Head of caudate nucleus (tissue), 42 donors: ENCODE measurements around the gene SORCS2.
A peak's percentile ranks its signal among the peaks of the same experiment; 100 is the strongest.

ENCODE experiments used
- DNase-seq, 42 donors: peaks; one replicate each; pipeline versions ENCODE4 v3.0.0 to v3.0.0-alpha.2; 2020 to 2021; ENCODE audit warnings: mixed read lengths in 7 of 42
- intact Hi-C: fragments of 100-400 bp; cut with DNase I; formaldehyde crosslinking; loops from one replicate; pipeline ENCODE4 v1.15.0; 2022

Gene SORCS2

DNA sequence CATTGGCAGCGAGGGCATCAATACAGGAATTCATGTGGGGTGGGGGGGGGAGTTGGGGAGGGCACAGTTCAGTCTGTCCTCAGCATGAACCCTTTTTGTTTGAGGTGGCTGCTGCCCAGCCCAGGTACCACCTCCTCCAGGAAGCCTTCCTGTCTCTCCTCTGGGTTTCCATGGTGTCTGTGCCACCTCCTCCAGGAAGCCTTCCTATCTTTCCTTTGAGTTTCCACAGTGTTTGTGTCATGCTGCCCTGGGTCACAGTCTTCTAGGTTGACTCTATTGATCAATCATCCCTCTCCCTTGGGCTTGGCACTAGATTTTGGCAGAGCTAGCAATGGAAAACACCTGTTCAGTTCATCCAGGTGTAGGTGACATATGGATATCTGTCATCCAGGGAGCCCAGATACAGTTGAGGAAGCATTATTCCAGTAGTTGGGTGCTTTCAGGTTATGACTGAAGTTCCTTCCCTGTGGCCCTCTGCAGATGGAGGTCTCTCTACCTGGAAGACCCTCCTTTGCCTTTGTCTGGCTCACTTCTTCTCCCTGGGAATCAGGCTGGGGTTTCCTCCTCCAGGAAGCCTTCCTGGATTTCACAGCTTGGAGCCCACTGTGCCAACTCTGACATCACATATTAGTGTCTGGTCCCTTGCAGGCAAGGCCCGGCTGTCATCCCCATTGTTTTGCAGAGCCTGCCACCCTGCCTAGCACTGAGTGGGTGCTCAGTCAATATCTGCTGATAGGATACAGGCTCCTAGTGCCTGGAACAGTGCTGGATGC is 96.6 kb downstream of the SORCS2 start:
- intact Hi-C loops: no loop called here
- DNase-seq: no peak

DNA sequence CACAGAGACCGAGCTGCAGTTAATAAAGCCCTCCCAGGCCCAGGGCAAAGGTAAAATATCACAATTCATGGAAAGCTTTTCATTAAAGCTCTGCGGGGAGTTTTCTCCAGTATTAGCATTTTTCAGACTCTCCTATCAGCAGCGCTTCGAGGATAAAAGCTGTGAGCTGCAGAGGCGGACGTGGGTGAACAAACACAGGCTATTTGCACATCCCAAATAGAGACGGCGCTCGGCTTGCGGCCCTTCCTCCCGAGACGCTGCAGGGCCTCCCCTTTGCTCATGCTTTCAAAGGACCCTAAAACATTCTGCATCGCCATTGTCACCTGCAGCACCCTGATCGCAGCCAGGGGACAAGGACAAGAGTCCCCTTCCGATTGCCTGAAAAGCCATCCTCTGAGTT is 97.3 kb downstream of the SORCS2 start:
- DNase-seq: peak in 7 of 42 donors; percentile 31 to 71 (median 44)
- intact Hi-C loops: no loop called here

DNA sequence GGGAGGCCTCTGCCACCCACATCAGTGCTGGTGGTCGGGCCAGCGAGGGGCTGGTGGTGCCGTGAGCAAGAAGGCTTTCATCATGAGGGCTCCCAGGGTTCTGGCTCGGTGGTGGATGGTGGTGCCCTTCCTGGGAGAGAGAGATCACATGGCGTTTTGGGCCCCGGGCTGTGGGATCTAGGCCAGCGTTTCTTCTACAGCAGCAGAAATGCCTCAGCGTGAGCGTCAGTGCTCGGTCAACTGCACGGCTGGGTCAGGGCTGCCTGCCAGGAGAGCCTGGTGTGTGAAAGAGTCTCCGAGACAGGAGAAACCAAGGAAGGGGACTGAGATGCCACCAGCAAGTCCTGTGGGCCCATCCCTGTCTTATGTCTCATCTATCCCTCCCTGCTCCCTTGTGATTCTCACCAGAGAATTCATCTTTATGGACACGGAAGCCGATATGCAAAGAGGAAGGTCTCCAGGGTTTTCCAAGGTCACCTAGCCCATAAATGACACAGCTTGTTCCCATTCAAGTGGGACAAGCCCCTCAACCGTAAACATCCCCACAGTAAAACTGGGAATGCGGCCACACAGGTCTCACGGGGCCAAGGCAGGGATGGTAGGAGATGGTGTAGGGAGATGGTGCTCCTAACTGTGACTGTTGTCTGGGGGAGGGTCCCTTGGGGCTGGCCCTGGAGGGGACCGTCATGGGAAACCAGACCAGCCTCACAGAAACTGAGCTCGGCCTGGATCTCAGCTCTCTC is 99.2 kb downstream of the SORCS2 start:
- peak; percentile 28 to 87 (median 71) for DNase-seq
- intact Hi-C loops: no loop called here

DNA sequence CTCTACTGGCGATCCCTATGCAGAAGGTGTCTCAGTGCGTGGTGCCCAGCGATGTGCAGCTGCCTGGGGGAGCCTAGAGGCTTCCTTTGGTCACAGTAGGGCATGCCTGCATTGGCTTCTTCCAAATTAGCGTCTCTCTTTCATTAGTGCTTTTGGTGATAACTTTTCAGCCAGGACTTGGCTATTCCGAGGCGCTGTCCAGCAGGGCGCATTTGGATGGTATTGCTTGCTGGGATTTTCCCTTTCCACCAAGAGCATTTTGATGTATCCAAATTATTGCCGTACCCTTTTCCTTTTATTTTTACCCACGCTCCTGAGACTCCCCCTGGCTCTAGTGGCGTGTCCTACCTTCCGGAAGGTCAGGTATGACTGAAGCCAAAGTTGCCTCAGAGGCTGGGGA is 101.4 kb downstream of the SORCS2 start:
- intact Hi-C loops: loop anchor here (2.0 kb wide), 1 partner anchor 101 kb away; the partner anchor contains the start of gene SORCS2

DNA sequence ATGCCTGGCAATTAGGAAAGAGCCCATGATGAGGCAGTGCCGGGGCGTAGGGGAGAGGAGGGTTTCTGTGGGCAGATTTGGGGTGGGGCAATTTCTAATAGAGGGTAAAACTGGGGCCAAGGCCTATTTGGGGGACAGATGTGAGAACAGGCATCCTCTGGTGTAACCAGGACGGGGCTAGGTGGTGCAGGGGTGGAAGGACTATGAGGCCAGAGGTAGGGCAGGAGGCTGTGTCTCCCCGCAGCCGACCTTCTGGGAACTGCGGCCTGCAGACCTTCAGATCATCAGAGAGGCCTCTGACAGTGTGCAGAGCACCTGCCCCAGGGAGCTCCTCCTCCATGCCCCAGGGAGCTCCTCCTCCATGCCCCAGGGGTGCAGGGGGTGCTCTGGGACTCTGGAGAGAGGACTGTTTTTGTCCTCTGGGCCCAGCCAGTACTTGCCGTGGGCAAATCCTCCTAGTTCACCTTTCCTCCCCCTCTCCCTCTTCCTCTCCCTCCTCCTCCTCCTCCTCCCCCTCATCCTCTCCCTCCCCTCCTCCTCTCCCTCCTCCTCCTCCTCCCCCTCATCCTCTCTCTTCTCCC is 101.9 kb downstream of the SORCS2 start:
- intact Hi-C loops: loop anchor here (2.0 kb wide), 1 partner anchor 101 kb away; the partner anchor contains the start of gene SORCS2

More for the DNA sequence above, 101.4 kb downstream of the SORCS2 start:
- DNase-seq: no peak

DNA sequence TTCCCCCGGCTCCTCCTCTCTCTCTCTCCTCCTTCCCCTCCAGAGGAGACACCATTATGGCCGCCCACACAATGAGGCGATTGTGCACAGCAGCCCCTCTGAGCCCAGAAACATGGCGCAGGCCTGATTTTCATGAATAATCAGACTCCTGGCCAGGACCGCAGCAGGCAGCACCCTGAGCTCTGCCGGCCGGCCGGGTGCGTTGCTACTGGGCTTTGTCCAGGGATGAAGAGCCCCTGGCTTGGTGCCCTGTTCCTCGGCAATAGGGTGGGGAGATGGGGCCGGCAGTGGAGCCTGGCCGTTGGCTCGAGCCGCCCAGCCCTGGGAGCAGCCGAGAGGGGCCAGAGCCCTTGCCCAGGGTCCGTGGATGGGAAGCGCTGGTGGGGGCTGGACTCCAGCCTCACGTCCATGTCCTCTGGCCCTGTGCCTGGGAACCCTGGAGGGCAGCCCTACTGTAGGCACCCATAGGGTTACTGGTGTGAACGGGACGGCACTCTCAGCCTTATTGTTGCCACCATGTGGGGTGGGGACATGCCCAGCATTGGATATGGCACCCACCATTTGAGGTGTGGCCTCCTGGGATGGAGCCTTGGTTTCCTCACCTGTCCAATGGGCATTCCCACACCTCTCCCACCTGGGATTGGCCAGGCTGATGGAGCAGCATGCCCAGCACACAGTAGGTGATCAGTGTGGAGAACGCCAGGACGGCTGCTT is 103.0 kb downstream of the SORCS2 start:
- DNase-seq: peak; percentile 82 to 98 (median 92)
- intact Hi-C loops: loop anchor here (2.0 kb wide), 1 partner anchor 103 kb away; the partner anchor contains the start of gene SORCS2

More for the DNA sequence above, 101.9 kb downstream of the SORCS2 start:
- no peak for DNase-seq

DNA sequence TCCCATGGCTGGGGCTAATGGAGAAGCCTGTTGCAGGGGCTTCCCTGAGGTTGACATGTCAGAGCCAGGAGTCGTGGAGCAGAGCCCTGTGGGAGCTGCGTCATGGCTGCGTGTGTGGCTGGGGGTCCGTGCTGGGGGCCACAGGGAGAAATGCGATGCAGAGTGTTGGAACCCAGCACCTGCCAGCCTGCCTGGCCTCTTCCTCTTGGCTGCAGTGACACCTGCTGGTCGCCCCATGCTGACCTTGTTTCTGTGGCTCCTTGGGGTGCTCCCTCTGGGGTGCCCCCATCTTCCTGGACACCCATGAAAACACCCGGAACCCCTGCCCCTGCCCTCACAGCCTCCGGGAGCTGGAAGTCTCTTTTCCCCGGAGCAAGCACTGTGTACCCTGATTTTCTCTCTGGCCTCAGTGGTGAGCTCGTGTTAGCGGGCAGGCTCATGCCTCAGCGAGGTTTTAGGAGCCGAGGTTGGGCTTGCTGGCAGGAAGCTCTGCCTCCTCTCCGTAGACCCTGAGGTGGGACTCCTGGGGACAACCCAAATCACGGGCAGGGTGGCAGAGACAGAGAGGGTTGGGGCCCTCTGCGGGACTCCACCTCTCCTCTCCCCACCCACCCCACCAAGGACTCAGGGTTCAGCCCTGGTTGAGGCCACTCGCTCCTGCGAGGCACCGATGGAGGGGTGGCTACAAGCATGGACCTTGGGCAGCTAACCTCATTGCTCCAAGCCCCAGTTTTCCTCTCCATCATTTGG is 103.7 kb downstream of the SORCS2 start:
- peak; percentile 50 to 88 (median 74) for DNase-seq
- intact Hi-C loops: loop anchor here (2.0 kb wide), 1 partner anchor 103 kb away; the partner anchor contains the start of gene SORCS2

DNA sequence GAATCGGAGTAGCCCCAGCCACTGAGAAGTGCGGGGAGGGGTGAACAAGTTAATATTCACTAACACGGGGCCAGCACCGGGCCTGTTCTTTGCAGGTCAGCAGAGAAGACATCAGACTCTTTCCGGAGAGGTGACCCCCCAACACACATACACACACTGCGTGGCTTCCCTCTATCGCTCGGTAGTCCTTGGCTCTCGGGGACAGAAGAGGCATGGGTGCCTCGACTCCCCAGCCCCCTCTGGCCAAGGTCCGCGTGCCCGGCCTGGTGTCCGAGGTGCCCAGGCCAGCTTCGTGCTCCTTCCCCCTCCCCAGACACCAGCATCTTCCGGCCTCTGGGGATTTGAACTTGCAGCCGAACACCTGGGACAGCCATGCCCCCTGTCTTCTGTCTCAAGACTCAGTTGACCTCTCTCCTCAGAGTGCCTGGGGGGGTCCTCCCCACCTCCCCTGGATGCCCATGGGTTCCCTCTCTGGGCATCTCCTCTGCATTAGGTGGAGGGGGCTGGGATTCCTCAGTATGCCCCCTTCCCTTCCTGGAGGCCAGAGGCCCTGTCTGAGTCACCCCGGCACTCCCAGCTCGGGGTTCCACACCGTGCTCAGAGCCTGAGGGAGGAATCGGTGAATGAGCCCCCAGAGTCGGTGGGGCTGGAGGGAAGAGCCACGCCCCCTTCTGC is 104.5 kb downstream of the SORCS2 start:
- no peak for DNase-seq
- intact Hi-C loops: no loop called here

DNA sequence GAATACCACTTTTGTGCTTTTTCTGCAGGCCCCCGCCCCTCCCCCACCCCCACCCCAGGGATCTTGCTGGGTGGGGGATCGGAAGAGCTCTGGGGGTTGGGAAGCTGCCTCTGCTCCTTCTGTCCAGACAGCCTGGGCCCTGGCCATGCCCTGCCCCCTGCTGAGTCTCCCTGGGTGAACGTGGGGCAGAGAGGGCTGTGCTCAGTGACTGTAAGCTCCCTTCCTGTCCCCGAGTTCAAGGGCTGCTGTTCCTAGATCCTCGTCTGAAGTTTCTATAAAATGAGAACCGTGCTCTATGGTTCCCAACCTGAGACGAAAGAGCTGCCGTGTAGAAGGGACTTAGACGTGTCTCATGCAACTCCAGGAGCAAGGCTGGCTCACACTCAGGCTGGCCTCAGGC is 105.0 kb downstream of the SORCS2 start:
- DNase-seq: peak in 2 of 42 donors; percentile 46 to 51
- intact Hi-C loops: no loop called here

DNA sequence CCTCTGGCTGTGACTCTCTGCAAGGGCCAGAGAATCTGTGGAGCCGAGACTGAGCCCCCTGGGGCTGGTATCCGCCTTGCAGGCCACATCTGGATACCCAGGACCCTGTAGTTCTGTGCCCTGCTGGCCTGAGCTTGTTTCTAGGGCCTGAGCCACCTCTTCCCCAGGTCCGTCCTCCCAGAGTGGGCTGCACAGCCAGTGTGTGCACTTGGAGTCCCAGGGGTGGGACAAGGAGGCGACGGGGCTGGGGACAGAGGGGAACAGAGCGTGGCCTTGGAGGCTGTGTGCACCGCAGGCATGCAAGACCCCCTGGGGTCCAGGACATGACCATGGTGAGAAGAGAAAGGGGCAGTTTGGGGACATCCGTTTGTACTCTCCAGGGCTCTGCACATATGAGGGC is 105.5 kb downstream of the SORCS2 start:
- intact Hi-C loops: no loop called here
- DNase-seq: no peak

DNA sequence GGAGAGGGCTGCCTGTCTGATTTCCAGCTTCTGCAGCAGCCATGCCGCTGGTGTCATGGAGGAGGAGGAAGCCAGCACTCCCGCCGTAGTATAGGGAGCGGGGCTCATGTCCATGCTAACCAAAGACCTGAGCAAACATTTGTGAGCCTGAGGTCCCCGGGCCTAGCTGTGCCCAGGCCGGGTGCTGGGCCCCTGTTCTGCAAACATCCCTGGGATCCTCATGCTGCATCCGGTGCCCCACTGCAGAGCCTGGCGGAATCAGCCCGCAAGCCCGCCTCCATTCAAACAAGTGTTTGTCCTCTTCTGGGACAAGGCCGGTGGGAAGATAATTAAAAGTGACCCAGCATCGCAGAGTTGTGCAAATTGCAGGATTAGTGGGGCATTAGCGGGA is 106.3 kb downstream of the SORCS2 start:
- intact Hi-C loops: no loop called here
- peak in 1 of 42 donors; percentile 35 for DNase-seq

DNA sequence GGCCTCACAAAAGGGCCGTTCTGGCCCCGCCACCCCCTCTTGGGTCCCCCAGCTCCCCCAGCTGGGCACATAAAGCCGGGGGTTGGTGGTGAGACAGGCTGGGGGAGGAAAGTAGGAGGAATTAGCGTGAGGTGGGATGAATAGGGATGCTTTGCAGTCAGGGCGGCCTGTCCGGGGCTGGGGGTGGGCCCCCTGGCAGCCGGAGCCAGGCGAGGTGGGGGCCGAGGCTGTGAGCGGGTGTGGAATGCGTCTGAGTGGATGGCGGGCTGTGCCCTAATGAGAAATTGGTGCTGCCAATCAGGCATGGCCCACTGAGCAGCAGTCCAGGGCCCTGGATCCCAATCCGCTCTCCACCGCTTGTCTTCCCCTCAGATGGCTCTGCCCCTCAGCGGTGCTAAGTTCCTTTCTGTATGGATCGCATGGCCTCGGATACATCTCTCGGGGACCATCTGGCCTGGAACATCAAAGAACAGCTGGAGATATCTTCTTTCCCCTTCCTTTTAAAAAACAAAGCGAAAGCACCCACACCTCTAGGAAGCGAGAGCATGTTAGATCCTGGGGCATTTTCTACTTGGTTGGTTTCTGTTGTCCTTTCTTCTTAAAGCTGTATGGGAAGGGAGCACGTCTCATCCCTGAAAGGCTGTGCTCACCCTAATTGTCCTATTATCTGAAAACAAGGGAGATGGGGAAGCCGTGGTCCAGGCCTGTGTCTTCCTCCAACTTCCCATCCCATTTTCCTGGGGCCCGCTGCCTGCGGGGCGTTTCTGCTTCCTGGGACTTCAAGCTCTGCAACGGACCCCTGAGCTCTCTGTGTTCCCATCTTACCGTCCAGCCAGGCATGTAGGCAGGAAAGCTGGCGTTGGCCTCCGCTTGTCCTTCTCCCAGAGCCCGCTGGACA is 106.9 kb downstream of the SORCS2 start:
- no peak for DNase-seq
- intact Hi-C loops: no loop called here

DNA sequence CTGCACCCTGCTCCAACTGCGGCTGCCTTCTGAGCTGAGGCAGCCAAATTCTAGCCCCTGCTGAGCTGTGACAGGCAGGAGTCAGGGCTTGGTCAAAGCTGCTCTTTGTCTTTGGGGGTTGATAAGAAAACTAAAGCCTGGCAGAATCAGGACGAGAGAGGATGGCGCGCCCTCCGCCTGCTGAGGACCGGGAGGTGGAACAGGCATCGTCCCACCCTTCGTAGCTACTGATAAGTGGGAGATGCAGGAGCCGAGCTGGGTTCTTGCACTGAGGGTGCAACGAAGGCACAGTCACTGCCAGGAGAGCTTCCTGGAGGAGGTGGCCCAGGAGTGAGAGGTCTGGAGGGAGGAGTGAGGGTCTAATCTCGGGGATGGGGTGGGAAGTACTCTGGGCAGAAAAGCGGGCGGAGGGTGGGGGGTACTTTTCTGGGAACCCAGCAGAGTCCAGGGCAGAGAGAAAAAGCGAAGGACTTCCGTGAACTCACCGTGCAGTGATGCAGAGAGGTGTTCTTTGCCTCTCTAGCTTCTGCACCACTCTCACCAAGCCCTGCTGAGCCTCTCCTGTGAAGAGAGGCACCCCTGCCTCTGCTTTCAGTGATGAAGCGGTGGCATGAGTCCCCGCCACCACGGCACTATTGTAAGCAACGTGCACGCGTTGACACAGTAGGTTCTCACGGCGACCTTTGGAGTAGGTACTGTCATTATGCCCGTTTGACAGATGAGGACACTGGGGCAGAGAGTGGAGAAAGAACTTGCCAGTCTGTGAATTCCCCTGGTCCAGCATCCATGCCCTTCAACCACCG is 107.8 kb downstream of the SORCS2 start:
- DNase-seq: no peak
- intact Hi-C loops: no loop called here

DNA sequence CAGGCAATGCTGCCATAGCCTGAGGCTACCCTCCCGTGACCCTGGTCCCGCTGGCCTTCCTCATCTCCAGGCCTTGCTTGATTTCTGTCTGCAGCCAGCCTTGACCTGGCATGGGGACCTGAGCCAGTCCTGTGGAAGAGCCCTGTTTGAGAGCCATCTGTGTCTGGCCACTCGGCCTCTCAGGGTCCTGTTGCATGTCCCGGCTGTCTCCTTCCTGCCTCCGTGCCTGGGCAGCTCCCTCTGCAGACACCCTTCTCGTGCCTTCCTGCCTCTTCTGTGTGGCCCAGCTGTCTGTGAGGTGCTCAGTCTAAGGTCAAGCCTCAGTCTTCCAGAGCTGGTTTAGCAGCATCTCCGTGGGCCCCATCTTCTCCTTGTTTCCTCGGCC is 108.4 kb downstream of the SORCS2 start:
- DNase-seq: no peak
- intact Hi-C loops: no loop called here

DNA sequence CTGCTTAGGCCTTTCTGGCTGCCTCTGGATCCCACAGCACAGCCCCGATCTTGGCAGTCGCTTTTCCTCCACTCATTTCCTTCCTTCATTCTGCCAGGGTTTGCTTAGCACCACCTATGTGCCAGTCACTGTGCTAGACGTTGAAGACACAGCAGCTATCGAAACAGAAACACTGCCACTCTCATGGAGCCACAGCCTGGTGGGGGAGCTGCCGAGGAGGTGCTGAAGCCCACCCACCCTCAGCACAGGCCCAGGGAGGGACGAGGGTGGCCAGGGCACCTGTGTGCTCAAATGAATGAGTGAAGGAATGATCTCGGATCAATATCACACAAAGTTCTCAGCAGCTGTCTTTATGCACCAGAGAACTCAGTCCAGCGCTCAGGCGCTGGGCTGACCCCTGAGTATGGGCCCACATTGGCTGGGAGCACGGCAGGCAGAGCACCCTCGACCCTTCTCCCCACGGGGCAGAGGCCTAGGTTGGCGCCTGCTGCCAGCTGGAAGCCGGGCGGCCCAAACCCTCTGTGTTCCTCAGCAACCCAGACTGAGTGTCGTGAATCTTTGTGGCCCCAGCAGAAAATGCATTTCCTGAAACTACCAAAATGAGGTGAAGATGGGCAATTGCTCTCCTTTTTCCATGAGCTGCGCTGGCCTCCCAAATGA is 108.9 kb downstream of the SORCS2 start:
- DNase-seq: no peak
- intact Hi-C loops: no loop called here
